GM11168 (cell line): ENCODE results near the gene OGFRL1.

Source experiments
- in situ Hi-C: fragments of 300-500 bp; cut with MboI; formaldehyde crosslinking; loops from one replicate; pipeline ENCODE4 v1.12.0; 2022; ENCODE audit warnings: low sequenced_read_pairs; ENCODE audit not compliant: unreplicated experiment

OGFRL1 gene

GRCh38 chr6:71280701-71281100, 7.9 kb upstream of the OGFRL1 start:
- in situ Hi-C loops: no loop called here

- in situ Hi-C loops: no loop called here
Measured at GRCh38 chr6:71284785-71285184, 3.8 kb upstream of the OGFRL1 start.

- in situ Hi-C loops: no loop called here
Measured at GRCh38 chr6:71287038-71287437, 1.6 kb upstream of the OGFRL1 start.

- in situ Hi-C loops: no loop called here
Measured at GRCh38 chr6:71287926-71288227, 734 bp upstream of the OGFRL1 start.

GRCh38 chr6:71289039-71289801, 609 bp downstream of the OGFRL1 start:
- in situ Hi-C loops: no loop called here

- in situ Hi-C loops: no loop called here
Measured at GRCh38 chr6:71289802-71290175, 1.2 kb downstream of the OGFRL1 start.

- in situ Hi-C loops: no loop called here
Measured at GRCh38 chr6:71290611-71291010, 2.0 kb downstream of the OGFRL1 start.

- in situ Hi-C loops: no loop called here
Measured at GRCh38 chr6:71292001-71292400, 3.4 kb downstream of the OGFRL1 start.

- in situ Hi-C loops: no loop called here
Measured at GRCh38 chr6:71294121-71294523, 5.5 kb downstream of the OGFRL1 start.

- in situ Hi-C loops: no loop called here
Measured at GRCh38 chr6:71298459-71298858, 9.8 kb downstream of the OGFRL1 start.

GRCh38 chr6:71299541-71300470, 11.2 kb downstream of the OGFRL1 start:
- in situ Hi-C loops: no loop called here

- in situ Hi-C loops: no loop called here
Measured at GRCh38 chr6:71300561-71301168, 12.1 kb downstream of the OGFRL1 start.

- in situ Hi-C loops: no loop called here
Measured at GRCh38 chr6:71301546-71301945, 12.9 kb downstream of the OGFRL1 start.

- in situ Hi-C loops: no loop called here
Measured at GRCh38 chr6:71309656-71310055, 21.0 kb downstream of the OGFRL1 start.

- in situ Hi-C loops: no loop called here
Measured at GRCh38 chr6:71310261-71310660, 21.6 kb downstream of the OGFRL1 start.

GRCh38 chr6:71312089-71312488, 23.5 kb downstream of the OGFRL1 start:
- in situ Hi-C loops: no loop called here

- in situ Hi-C loops: no loop called here
Measured at GRCh38 chr6:71317441-71317840, 28.8 kb downstream of the OGFRL1 start.

GRCh38 chr6:71320041-71320440, 31.4 kb downstream of the OGFRL1 start:
- in situ Hi-C loops: no loop called here

- in situ Hi-C loops: no loop called here
Measured at GRCh38 chr6:71321314-71321713, 32.7 kb downstream of the OGFRL1 start.

- in situ Hi-C loops: no loop called here
Measured at GRCh38 chr6:71324194-71324785, 35.7 kb downstream of the OGFRL1 start.

- in situ Hi-C loops: no loop called here
Measured at GRCh38 chr6:71326611-71327010, 38.0 kb downstream of the OGFRL1 start.
